G401 (cell line): ENCODE results near the gene CXCR5. TPM values are rescaled to one million over a fixed set of nuclear protein-coding genes. Genes with fewer than 3 reads are reported as not detected.

Experiments
- DNase-seq: peaks from one replicate; pipeline ENCODE4 v3.0.0-alpha.2; 2015; ENCODE audit warnings: low spot score
- in situ Hi-C: cut with HindIII; loops from 2 replicates; pipeline ENCODE4 v1.10.0; 2016; ENCODE audit warnings: low sequenced_read_pairs, mixed read lengths
- total RNA-seq: library from RNA; depleted of rRNA; stranded (reverse); fragments of >200 nt; shearing (Covaris generic); gene quantifications from 2 replicates; pipeline ENCODE4 v1.2.3, GENCODE V29; 2014

The CXCR5 gene
- total RNA-seq, 1 experiment from 2014 or later, result not detected

DNA sequence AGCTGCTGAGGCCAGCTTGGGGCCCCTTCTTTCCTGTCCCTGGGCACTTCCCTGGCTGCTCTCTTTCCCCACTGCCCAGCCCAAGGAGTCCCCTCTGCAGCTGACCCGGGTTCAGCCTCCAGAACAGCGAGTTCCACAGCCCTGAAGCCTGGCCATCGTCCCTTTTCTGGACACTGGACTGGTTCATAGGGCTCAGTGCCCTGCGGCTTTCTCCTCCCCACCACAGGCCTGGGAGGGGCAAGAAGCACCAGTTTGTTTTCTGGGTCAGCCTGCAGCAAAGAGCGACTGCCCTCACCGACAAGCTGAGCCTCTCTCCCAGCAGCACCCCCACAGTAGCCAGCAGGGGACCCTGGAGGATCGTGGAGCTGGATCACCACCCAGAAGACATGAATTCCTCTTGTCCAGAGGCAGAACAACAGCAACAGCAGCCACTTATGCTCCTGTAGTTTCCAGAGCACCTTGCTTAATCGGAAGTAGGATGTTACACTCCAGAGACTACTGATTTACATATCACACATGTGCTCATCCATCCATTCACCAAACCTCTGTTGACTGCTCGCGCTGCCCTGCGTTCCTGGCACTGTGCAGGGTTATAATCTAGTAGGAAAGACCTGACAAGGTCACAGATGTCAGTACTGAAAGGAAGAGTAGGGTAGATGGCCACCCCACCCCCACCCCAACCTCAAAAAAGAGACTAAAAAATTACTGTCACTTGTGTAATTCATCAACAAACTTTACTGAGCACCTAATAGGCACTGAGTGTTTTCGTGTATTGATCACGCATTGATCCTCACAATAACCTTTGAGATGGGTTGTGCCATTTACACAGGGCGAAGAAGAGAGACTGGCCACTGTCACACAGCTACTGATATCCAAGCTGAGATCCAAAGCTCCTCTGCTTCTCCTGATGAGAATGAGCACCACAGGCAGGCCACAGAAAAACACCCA lies 13.0 kb upstream of the CXCR5 start:
- DNase-seq, result peak; percentile 62
- in situ Hi-C loops, result no loop called here

DNA sequence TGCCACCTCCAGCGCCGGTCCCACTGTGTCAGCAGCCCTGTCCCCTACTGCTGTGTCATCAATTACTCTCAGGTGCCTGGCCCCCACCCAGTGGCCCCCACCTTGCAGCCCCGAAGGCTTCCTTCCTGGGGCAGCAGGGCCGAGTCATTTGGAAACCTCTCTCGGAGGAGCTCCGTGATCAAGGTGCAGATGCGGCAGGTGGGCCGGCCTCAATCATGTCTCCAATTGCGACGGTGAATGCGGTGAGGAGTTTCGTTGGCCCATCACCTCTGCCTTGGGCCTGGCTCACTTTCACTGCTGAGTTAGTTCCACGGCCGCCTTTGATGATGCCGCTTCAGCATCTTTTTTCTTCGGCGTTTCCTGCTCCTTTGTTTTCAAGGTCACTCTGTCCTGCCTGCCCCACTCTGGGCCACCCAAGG lies 11.3 kb upstream of the CXCR5 start:
- in situ Hi-C loops, result no loop called here

DNA sequence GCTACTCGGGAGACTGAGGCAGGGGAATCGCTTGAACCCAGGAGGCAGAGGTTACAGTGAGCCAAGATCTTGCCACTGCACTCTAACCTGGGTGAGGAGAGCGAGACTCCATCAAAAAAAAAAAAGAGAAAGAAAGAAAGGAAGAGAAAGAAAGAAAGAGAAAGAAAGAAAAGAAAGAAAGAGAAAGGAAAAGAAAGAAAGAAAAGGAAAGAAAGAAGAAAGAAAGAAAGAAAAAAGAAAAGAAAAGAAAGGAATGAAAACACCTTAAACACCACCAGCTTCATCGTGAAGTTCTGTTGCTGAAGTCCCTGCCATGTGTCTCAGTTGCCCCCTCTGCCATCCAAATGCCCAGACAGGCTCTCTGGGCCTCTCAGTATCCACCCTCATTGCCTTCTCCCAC lies 9.9 kb upstream of the CXCR5 start:
- no peak for DNase-seq
- in situ Hi-C loops, result no loop called here

More for the DNA sequence above, 11.3 kb upstream of the CXCR5 start:
- no peak for DNase-seq

DNA sequence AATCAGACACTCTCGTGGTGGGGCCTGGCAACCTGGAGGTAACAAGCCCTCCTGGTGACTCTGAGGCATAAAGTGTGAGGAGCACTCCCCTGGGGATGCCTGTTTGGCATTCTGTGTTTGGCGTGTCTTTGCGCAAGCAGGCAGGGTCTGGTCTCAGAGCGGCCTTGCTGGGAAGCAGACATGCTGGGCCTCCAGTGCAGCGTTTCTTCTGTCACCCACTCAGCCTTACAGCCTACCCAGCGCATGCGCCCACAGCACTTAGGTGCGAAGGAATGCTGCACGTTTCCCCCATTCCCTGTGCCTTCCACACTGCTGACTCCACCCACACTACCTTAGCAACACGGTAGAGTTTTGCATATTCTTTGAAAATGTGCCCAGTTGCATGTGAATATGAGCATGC lies 7.4 kb upstream of the CXCR5 start:
- DNase-seq, result no peak
- in situ Hi-C loops, result no loop called here

DNA sequence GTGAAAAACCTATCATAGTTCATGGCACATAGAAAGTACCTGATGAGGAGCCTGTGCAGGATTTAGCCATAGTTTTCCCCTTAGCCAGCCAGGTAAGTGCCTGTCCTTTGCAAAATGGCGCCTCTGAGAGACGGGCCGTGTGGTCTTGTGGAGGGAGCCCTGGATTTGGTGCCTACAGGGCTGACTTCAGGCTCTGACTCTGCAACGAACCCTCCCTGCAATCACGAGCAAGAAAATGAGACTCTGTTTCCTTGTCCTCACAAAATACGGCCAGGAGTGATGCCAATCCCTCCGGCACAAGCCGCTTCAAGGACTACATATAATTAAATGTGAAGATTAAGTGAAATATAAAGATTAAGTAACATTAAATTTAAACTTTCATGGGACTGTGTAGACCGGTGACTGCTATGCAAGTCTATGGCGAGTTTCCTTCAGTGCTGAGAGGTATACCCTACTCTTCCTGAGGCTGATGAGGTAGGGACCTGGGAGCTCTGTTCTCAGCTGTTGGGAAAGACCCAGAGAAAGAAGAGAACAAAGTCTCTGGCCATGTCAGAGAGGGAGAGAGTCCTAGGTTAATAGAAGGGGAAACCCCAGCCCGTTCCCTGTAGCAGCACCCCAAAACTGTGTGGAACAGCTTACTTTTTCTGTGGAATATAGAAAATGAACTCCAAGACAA lies 6.1 kb upstream of the CXCR5 start:
- in situ Hi-C loops, result no loop called here

DNA sequence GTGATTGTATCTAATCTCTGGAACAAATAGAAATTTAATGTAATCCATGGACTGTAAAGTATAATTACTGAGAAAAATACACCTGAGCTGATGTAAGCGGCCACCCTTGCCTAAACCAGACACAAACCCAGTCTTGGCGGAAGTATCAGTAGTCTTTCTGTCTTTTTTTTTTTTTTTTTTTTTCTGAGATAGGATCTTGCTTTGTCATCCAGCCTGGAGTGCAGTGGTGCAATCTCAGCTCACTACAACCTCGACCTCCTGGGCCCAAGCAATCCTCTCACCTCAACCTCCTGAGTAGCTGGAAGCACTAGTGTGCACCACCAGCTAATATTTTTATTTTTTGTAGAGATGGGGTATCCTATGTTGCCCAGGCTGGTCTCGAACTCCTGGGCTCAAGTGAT lies 5.5 kb upstream of the CXCR5 start:
- in situ Hi-C loops, result no loop called here
- no peak for DNase-seq

More for the DNA sequence above, 6.1 kb upstream of the CXCR5 start:
- no peak for DNase-seq

DNA sequence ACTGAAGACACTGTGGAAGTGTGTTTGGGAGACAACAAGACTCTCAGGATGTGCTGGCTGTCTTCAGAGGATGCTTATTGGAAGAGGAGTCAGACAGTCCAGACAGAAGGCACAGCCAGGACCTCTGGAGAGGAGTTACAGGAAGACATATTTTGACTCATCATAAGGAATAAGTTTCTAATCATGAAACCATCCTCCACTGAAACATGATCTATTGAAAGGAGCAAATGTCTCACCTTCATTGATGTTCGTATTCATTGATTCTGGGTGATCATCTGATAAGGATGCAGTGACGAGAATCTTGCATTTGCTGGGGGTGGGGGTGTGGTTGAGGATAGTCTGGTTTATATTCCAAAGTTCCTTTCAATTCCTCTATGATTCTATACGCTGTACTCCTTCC lies 2.5 kb upstream of the CXCR5 start:
- in situ Hi-C loops, result no loop called here
- DNase-seq, result no peak

DNA sequence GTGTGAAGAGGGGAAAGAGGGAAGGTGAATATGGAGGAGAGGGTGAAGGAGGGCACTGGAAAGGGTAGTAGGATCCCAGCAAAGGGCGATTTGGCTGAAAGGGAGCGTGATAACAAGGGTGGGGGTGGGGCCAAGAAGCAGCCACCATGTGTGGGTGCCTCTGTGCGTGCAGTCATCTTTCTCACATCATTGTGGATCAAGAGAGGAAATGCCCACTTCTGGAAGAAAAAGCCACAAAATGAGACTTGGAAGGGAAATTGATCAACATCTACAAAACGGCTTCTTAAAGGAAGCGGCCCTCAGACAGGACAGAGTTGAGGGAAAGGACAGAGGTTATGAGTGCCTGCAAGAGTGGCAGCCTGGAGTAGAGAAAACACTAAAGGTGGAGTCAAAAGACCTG lies 1.2 kb upstream of the CXCR5 start:
- no peak for DNase-seq
- in situ Hi-C loops, result no loop called here

DNA sequence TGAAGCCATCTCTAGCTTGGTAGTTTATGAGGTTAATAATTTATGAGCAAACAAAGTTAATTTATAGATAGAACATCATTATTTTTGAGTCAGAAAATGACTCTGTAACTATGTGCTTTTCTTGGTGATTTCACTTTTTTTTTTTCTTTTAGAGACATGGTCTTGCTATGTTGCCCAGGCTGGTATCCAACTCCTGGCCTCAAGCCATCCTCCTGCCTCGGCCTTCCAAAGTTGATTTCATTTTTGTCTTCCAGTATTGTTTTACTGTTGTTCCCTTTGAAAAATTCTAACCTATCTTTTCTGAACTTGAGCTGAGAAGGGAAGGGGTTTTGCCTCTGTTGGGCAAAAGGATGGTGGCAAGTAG lies 706 bp upstream of the CXCR5 start:
- no peak for DNase-seq
- in situ Hi-C loops, result no loop called here

DNA sequence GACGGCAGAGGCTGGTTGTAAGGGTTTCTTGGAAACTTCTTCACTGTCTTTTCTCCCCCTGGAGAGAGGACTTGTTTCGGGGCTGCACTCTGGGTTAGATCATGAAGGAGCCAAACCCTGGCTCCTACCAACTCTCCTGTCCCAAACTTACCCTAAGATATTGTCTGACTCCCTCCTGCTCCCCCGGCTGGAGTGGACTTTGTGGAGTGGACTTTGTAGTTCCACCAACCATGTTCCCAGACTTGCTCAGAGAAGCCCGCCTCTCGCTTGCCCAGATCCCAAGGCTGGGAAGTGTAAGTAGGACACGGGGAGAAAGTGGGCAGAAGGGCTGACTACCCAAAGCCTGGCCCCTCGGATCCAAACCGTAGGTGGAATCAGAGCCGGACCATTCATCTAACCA lies 1.2 kb downstream of the CXCR5 start:
- in situ Hi-C loops, result no loop called here
- DNase-seq, result no peak

DNA sequence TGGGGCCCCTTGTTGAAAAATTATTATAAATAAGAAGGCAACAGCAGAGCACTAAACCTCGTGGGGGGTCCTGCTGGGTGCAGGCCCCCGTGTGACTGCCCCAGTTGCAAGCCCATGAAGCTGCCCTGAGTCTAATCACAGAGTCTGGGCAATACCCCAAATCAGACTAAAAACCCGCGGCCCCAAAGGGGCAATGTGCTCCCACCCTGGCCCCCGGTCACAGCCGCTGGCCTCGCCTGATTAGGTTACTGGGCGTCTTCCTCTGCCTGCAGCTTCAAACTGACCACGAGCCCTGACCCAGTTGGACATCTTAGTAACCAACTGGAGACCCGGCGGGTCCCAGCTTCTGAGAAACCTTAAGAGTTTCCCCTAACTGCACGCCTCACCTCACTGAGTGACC lies 1.6 kb downstream of the CXCR5 start:
- in situ Hi-C loops, result no loop called here
- DNase-seq, result no peak

DNA sequence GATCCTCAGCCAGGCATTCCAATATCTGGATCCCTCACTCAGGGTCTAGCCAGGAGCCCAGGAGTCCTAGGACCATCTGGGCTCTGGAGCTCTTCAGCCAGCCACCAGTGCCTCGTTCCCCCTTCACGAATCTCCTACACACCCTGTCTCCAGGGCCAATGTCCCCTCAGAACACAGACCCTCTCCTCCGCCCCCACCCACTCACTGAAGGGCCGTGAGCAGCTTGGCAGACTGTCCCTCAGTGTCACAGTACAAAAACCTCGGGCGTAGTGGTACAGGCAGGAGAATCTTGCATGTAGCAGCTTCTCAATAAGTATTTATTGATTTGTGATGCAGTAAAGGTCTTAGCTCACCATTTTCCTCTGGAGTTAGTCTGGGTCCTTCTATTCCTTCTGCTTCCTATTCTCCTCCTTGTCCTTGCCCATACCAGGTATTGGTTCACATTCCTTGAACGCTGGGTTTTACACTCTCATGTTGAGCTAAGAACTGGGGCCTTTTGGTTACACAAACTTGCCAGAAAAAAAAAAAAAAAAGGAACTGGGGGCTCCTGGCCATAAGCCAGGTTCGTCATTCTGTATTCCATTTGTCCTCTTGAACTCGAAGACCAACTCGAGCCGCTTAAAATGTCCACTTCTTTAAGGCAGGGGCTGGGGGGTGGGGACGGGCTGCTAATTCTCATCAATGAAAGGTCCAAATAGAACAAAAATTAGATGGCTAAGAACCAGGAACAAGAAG lies 2.3 kb downstream of the CXCR5 start:
- DNase-seq, result no peak
- in situ Hi-C loops, result no loop called here

DNA sequence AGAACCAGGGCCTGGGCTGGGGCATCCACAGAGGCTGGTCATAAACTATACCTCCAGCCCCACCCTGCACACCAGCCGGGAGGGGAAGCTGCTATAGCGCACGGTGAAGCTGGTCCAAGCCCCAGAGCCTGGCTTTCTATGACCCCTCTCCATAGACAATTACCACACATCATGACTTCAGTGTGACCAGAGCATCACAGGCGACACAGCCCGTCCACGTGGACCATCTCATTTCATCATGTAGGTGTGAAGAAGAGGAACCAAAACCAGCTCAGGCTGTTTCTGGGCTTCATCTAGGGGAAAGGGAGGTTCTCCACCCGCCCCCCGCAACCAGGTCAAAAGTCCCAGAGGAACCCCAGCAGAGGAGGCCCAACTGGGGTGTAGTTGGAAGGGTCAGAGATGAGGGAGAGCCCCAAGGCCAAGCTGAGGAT lies 3.0 kb downstream of the CXCR5 start:
- in situ Hi-C loops, result no loop called here
- no peak for DNase-seq

DNA sequence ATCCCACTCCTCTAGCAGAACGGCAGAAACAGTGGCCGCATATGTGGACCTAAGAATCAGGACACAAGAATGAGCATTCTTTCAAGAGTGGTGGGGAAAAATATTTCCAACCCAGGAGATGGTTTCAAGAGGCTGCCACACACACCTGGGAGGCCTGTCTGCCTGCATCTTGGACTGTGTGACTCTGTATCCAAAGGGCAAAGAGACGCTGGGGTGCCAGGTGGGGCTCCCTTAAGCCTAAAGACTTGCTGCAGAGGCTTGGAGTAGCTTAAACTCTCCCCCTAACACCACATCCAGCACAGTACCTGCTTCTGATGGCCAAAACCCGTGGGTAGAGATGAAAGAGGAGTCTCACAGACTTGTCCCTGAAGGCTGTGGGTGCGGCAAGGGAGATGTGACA lies 3.5 kb downstream of the CXCR5 start:
- DNase-seq, result no peak
- in situ Hi-C loops, result no loop called here

DNA sequence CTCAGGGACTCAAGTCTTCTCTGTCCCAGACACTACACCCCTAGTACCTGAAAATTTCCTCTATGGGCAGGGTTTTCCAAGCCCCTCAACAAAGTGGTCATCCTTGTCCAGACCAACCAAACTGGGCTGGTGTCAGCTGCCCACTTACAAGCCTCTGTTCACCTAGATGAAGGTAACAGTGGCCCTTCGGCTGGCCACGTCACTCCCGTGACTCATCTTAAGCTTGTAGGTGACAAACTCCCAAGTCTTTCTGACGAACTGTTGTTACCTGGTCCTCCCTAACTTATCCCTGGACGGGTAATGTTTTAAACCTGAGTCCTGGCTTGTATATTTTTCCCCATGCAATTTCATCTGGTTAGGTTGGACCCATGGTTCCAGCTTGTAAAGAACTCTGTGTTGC lies 4.7 kb downstream of the CXCR5 start:
- in situ Hi-C loops, result no loop called here
- DNase-seq, result no peak

DNA sequence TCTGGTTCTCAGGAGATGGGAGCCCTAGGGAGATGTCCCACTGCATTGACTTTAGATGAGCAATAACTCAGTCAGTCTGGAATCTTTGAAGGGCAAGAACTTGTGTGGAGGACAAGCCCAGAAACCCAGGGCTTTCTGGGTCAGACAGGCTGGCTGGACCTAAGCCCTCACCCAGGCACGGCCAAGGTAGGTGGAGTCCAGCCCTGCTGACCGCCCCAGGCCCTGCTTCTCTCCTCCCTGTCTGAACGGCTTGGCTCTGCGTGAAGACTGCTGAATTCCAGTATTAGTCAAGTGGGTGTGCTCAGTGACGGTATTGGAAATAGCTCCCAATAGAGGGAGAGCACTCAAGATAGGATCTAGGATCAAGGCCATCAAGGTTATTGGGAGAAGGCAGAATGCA lies 6.1 kb downstream of the CXCR5 start:
- DNase-seq, result no peak
- in situ Hi-C loops, result no loop called here

DNA sequence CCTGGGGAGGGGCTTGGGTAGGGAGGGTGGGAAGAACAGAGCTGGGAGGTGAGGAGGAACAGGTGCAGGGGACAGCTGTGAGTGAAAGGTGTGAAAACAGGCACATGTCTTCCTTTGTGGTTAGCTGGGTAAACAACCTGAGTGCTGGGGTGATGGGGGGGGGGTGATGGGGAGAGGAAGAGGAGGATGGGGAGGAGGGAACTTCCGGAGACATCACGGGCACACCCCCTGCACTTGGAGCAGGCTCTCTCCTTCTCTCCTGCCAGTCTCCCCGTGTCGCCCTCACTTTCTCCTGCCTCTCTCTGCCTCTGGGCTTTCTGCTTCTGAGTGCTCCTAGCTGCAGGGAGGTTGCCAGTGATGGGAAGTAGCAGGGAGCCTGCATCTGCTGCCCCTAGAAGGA lies 8.8 kb downstream of the CXCR5 start:
- in situ Hi-C loops, result no loop called here

DNA sequence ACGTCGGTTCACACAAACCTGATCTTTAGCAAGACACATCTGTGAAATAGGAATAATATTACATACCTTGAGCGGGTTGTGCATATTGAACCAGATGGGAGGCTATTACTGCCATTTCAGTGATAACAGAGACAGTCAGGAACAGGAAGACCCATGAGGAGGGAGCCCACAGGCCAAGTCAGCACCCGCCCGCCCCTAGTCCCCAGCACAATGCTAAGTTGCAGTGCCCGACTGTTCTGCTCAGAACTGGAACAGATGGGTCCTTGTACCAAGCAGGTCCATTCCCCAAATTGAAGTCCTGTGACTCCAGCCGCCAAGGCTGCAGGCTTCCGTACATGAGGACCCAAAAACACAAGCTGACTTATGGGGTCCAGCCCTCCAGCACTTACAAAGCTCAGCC lies 9.3 kb downstream of the CXCR5 start:
- in situ Hi-C loops, result no loop called here
- no peak for DNase-seq

More for the DNA sequence above, 8.8 kb downstream of the CXCR5 start:
- DNase-seq, result no peak

DNA sequence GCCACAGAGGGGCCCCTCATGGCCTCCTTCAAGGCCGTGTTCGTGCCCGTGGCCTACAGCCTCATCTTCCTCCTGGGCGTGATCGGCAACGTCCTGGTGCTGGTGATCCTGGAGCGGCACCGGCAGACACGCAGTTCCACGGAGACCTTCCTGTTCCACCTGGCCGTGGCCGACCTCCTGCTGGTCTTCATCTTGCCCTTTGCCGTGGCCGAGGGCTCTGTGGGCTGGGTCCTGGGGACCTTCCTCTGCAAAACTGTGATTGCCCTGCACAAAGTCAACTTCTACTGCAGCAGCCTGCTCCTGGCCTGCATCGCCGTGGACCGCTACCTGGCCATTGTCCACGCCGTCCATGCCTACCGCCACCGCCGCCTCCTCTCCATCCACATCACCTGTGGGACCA lies 10.0 kb downstream of the CXCR5 start:
- DNase-seq, result no peak
- in situ Hi-C loops, result no loop called here

DNA sequence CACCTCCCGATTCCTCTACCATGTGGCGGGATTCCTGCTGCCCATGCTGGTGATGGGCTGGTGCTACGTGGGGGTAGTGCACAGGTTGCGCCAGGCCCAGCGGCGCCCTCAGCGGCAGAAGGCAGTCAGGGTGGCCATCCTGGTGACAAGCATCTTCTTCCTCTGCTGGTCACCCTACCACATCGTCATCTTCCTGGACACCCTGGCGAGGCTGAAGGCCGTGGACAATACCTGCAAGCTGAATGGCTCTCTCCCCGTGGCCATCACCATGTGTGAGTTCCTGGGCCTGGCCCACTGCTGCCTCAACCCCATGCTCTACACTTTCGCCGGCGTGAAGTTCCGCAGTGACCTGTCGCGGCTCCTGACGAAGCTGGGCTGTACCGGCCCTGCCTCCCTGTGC lies 10.5 kb downstream of the CXCR5 start:
- DNase-seq, result no peak
- in situ Hi-C loops, result no loop called here
